Measurements from ENCODE around the gene ABTB2. TPM values are rescaled to one million over a fixed set of nuclear protein-coding genes. Genes with fewer than 3 reads are reported as not detected.

The ABTB2 gene
- total RNA-seq, 1 donor from 2014 or later, result 15.9 TPM

DNA sequence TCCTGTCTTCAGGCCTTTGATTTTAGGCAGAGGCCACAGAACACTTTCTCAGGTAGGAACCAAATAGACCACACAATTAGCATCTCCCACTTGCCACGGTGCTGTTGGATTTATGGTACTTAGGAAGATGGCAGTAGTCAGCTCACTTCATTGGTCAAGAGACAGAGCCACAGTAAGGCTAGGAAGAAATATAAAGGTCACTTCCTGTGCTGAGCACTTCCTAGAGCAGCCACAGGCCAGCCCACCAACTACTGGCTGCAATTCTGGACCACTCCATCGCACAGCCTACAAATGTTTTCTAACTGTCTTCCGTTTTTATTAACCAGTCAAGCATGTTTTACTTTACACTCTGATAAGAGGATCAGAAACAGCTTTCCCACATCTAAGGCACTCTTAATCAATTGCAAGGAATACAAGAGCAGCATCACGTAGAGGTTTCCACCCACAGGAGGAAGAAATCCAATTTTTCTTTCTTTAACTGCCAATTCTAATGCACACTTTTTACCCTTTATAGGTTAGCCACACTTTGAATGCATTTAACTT is 54.7 kb downstream of the ABTB2 start:
- peak; percentile 17 for ATAC-seq (ENCODE audit: poor library complexity)
- intact Hi-C loops (cut with DNase I), result no loop called here
- no peak for DNase-seq

DNA sequence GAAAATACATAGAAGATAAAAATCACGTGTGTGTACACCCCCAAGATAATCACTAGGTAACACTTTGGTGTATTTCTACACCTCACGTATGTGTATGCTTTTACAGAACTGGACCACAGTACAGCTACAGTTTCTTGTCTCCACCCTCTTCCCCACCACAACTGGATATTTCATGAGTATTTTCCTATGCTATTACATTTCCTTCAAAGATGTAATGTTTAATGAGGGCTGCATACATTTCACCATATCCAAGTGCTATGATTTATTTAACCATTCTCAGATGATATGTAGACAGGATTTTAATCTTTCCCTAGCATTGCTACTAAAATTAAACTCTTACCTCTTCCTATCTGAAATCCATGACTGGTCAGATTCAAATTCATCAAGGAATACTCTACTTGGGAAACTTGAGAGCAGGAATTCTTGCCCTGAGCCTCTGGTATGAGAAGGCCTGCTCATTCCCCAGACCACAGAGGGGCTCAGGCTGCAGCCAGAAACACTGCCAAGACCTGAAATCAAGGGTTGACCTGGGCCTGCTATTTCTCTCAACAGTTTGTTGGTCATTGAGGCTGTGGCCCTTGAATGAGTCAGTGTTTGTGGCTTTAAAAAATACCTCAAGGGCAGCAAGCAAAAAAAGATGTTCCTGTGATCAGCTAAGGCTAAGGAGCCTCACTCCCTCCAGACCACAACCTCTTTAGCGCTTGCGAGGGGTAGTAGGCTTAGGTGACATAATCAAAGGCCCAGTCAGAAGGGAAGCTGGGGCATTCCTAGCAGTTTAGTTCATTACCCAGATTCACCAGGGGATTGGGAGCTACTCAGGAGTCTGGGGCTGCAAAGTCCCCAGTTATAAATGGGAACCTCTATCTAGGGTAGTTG is 55.5 kb downstream of the ABTB2 start:
- intact Hi-C loops (cut with DNase I), result no loop called here
- ATAC-seq (ENCODE audit: poor library complexity), result no peak
- no peak for DNase-seq

DNA sequence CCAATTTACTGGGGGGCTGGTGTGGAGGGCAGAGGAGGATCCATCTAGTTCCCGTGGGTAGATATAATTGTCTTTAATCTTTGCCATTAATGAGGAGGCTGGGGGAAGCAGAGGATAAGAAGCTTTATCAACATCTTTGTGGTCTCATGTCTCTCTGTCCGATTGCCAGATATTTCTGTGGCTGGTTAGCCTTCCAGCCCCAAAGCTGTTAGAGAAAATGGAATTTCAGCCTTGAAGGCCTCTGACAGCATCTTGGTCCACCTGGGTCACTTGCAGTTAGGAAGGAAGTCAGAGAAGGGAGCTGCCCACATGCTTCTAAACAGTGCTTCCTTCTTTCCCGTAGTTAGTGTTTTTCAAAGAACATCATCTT is 56.9 kb downstream of the ABTB2 start:
- DNase-seq, result no peak
- intact Hi-C loops (cut with DNase I), result no loop called here
- no peak for ATAC-seq (ENCODE audit: poor library complexity)

- intact Hi-C loops (cut with DNase I), result no loop called here
- DNase-seq, result no peak
- no peak for ATAC-seq (ENCODE audit: poor library complexity)
These were observed 57.5 kb downstream of the ABTB2 start for GRCh38 chr11:34300026-34300925.

- intact Hi-C loops (cut with DNase I), result no loop called here
- ATAC-seq (ENCODE audit: poor library complexity) (no peak), DNase-seq (no peak)
These were observed 58.4 kb downstream of the ABTB2 start for GRCh38 chr11:34299284-34299972.

DNA sequence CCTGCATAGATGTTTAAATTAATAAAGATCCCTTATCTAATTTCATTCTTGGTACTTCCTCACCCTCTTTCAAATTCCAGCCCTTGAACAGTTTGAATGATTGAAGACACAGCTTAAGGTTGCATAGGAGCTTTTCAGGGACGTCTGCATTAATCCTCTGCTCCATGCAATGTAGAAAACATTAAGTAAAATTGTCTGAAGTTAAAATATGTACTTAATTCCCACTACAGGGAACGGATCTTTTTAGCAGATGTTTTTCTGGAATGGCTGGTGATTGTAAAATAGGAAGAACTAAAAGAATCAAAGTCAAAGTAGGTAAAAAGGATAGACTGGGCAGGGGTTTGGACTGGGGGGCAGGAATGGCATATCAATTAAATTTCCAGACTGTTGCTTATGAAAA is 58.9 kb downstream of the ABTB2 start:
- DNase-seq (no peak), ATAC-seq (ENCODE audit: poor library complexity) (no peak)
- intact Hi-C loops (cut with DNase I), result no loop called here

DNA sequence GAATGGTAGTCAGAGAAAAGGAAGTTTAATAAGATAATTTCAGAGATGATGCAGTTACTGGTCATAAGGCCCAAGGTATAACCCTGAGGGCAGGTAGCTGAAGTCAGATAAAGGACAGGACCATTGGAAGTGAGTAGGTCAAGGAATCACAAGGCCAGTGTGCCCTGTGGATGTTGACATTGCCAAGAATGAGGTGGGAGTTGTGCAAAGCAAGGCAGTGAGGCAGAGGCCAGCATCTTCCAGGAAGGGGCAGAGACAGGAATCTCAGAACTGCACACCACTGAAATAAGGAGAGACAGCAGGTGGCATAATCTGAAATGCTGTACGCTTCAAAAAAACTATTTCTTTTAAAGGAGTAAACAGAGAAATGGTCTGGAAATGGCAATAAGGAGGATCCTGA is 61.4 kb downstream of the ABTB2 start:
- DNase-seq, result no peak
- no peak for ATAC-seq (ENCODE audit: poor library complexity)
- intact Hi-C loops (cut with DNase I), result no loop called here

GRCh38 chr11:34292546-34292945 is 65.3 kb downstream of the ABTB2 start:
- no peak for ATAC-seq (ENCODE audit: poor library complexity)
- DNase-seq, result no peak
- intact Hi-C loops (cut with DNase I), result no loop called here

- no peak for DNase-seq
These were observed 65.7 kb downstream of the ABTB2 start for GRCh38 chr11:34292111-34292510.

GRCh38 chr11:34290926-34291325 is 66.9 kb downstream of the ABTB2 start:
- DNase-seq (no peak), ATAC-seq (ENCODE audit: poor library complexity) (no peak)
- intact Hi-C loops (cut with DNase I), result no loop called here

More at GRCh38 chr11:34292111-34292510, 65.7 kb downstream of the ABTB2 start:
- intact Hi-C loops (cut with DNase I), result no loop called here
- no peak for ATAC-seq (ENCODE audit: poor library complexity)

- no peak for DNase-seq
- ATAC-seq (ENCODE audit: poor library complexity), result no peak
- intact Hi-C loops (cut with DNase I), result no loop called here
These were observed 69.3 kb downstream of the ABTB2 start for GRCh38 chr11:34288492-34288891.

DNA sequence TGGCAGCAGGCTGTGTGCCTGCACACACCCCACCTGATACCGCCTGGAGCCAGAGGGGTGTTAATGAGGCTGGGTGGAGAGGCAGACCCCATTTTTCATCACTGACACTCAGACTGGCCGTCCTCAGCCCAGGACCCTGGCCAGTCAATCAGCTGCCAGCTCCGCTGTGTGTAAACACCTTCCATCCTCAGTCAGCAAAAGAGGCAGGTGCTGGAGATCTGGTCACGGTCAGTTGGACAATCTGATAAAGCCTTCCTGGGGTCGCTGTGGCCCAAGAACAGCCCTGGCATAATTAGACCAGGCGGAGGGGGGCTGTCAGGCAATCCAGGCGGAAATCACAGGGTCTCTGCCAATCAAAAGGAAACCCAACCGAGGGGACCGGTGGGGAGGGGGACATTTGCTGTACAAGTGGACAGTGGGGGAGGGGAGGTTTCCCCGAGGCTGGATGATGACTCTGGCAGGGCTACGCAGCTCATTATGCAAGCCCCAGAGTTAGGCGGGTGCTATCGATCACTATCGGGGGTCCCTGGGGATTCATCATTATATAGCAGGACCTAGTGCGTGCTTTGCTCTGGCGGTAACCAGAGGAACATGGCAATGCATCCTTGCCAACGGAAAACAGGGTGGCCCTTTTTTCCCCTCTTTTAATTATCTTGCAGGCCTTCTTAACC is 72.9 kb downstream of the ABTB2 start:
- ATAC-seq (ENCODE audit: poor library complexity), result no peak
- intact Hi-C loops (cut with DNase I), result no loop called here

DNA sequence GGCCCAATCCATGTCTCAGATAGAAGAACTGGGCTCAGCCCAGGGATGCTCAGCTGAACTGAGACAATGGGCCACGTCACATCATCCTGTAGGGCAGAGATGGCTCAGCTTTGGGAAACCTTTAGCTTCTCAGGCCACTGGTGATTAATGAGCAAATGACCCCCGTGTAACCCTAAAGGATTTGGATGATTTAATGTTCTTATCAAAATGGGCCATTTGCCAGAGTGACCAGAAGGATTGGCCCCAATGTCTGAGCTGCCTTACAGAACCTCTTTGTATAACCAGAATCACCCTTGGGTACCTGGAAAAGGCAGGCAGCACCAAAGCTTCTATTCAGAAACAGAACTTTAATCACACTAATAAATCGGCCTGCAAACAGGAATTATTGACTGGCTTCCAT is 73.7 kb downstream of the ABTB2 start:
- DNase-seq (no peak), ATAC-seq (ENCODE audit: poor library complexity) (no peak)
- intact Hi-C loops (cut with DNase I), result no loop called here

More for the DNA sequence above, 72.9 kb downstream of the ABTB2 start:
- DNase-seq, result no peak

DNA sequence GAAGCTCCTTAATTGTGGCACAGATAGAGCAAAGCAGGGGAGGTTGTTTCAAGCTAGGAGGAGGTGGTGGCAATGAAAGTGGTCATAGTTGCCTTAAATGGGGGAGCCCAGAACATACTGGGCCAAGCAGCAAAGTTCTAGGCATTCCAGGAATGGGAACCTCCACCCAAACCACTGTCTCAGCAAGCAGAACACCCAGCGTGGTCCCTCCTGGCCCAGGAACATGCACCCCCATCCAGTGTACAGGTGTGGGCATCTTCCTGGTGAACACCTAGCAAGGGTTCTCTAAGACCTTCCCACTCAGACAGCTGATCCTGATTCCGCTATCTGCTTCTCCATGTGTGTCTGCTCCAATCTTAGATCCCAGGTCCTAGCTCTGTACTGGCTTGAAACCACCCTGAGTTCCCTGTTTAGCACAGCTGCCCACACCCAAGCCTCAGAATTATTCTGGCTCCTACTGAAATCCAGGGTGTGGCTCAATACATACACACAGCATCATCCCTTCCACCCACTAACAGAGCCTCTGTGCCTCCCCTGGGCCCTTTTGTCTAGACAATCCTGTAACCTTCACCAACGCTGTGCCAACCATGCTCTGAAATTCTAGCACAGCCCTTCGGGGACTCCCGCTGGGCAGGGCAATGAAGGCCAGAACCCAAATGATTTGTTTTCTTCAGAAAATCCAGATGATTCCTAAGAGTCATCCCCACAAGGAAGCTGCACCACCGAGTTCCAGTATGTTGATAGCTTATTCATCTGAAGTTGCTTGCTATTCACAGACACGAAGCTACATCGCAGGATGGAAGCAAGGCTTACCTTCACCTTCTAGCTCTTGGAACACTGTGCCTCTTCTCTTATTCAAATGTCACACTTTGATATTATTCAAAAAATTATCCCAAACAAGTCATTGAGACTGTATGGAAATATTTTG is 76.6 kb downstream of the ABTB2 start:
- ATAC-seq (ENCODE audit: poor library complexity) (peak; percentile 26), DNase-seq (no peak)
- intact Hi-C loops (cut with DNase I), result no loop called here

DNA sequence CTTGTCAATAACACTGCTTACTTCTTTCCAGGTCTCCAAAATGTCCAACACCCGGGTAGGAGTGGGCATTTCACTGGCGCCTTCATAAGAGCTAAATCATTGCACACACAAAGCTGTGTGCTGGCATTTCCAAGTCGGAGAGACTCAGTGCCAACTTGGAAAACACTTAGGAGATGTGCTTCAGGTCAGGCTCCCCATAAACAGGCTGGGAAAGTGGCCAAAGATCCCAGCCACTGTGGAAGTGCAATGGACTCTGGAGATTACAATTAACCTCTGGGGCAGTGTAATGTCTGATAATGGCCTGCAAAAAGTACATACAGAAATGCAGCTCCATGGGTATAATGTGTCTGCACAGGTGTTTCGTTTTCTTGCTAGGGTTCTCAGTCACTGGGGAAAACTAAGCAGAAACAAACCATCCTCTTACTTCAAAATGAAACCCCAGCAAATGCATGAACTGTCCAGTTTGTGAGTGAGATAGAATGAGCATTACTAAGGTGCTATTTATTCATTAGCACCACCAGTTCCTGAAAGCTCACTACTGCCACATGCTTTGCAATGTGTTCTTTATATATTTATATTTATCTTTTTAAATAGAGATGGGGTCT is 79.0 kb downstream of the ABTB2 start:
- DNase-seq (no peak), ATAC-seq (ENCODE audit: poor library complexity) (peak; percentile 36)
- intact Hi-C loops (cut with DNase I), result no loop called here

DNA sequence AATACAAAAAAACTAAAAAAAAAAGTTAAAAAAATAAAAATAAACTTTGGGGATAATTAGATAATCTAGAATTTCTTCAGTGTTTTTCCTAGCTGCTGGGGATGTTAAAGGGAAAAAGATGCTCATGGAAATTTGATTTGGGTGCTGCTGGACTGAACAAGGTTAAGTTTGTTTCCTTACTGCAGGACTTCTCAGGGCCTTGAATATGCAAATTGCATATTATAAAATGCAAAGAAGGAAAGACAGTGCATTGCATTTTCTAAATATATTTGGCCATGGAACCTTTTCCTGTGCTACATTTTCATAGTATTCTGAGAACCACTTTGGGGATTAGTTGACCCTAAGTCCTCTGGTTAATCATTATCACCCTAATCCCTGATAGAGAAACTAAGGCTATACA is 79.6 kb downstream of the ABTB2 start:
- no peak for DNase-seq
- ATAC-seq (ENCODE audit: poor library complexity), result no peak
- intact Hi-C loops (cut with DNase I), result no loop called here

DNA sequence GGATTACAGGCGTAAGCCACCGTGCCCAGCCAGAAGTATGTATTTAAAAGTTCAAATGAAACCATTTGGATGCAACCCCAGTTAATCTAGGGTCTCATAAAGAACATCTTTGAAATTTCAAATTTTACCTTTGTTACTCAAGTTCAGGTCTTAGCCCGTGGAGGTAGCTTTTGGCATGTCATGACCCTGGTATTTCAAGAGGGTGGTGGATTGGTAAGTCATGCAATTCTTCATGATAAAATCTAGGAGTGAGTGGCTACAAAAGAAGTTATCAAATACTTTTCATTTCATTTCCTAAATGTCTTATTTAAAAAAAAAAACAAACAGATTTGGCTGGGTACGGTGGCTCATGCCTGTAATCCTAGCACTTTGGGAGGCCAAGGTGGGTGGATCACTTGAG is 80.6 kb downstream of the ABTB2 start:
- intact Hi-C loops (cut with DNase I), result no loop called here
- ATAC-seq (ENCODE audit: poor library complexity), result no peak
- DNase-seq, result no peak

Data from Right ventricle myocardium superior (tissue), 1 donor.